HG03520 (cell line): ENCODE results near the gene POLRMT.
"Not testable (repeated sequence)": the region's sequence is repeated elsewhere in the genome, so short reads cannot be mapped to it uniquely, and the experiment has no call there.

Experiments used
- ATAC-seq: cut with Tn5 transposase; IDR thresholded peaks from one replicate; pipeline ENCODE4 v1.9.1; 2021; ENCODE audit warnings: mild to moderate bottlenecking, moderate library complexity; ENCODE audit not compliant: unreplicated experiment

POLRMT gene

DNA sequence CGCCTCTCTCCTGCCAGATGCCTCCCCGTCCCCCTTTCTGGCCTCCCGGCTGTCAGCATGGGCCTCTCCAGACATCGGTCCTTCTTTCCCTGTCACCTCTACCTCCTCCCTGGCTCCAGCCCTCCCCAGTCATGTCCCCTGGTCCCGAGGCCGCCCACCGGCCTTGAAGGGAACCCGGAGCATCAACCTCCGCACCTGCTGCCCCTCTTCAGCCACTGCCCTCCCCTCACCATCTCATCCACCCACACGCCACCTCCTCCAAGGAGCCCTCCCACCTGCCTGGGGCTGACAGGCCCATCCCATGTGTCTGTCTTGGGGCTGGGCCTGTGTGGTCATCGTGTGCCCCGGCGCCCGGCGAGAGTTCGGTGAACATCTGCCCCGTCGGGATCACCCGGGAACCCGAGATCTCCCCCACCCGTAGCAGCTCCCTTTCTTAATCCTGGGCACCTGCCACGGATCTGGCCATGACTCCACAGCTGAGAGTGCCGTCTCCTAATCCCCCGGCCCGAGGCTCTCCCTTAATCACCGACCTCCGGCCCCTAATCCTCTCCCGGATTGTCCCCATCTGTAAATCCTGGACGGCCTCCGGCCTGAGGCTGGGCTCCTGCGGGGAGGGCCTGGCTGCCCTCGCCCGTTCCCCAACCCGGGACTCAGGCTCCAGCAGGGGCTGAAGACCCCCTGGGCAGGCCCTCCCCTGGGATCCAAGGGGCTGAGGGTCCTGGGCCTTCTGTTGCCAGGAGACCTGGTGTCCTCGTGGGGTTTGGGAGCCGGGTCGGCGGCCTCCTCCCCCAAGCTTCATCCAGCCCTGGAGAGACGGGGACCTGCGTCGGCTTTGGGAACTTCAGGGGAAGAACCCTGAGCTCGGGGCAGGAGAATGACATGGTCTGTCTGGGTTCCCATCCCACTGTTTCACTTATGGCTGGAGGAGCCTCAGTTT is 37.7 kb downstream of the POLRMT start:
- no peak for ATAC-seq

GRCh38 chr19:594265-594870 is 39.0 kb downstream of the POLRMT start:
- no peak for ATAC-seq

GRCh38 chr19:593505-593904 is 39.8 kb downstream of the POLRMT start:
- ATAC-seq = no peak

GRCh38 chr19:593055-593454 is 40.3 kb downstream of the POLRMT start:
- no peak for ATAC-seq

- no peak for ATAC-seq
Measured at GRCh38 chr19:592101-592500, 41.2 kb downstream of the POLRMT start.

- ATAC-seq = no peak
Measured at GRCh38 chr19:591099-591958, 42.0 kb downstream of the POLRMT start.

DNA sequence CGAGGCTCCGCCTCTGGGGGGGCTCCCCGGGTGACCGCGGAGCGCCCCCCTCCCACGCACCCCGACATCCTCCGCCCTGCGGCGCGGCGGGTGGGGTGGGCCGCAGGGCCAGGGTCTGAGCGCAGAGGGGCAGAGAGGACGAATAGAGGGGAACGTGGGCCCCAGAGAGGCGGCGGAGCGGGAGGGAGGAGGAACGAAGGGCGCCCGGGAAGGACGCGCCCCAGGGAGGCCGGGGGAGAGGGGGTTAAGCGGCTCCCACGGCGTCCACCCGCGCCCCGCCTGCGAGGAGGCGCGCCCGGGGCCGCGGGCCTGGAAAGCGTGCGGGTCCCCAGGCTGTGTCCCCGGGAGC is 42.6 kb downstream of the POLRMT start:
- ATAC-seq = no peak

- no peak for ATAC-seq
Measured at GRCh38 chr19:590396-590745, 43.0 kb downstream of the POLRMT start.

DNA sequence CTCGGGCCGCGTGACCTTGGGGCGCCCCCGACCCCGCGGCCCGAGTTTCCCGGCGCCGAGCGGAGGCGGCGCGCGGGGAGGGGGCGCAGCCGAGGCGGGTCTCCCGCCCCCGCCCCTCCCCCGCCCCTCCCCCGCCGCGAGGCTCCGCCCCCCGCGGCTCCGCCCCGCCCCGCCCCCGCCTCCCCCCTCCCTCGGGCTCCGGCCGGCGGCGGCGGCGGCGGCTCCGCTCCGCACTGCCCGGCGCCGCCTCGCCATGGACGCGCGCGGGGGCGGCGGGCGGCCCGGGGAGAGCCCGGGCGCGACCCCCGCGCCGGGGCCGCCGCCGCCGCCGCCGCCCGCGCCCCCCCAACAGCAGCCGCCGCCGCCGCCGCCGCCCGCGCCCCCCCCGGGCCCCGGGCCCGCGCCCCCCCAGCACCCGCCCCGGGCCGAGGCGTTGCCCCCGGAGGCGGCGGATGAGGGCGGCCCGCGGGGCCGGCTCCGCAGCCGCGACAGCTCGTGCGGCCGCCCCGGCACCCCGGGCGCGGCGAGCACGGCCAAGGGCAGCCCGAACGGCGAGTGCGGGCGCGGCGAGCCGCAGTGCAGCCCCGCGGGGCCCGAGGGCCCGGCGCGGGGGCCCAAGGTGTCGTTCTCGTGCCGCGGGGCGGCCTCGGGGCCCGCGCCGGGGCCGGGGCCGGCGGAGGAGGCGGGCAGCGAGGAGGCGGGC is 43.5 kb downstream of the POLRMT start, which contains the start of gene HCN2:
TSS of gene HCN2 (plus strand) at position 189 of the 703 bp plus-strand sequence. CDS start at position 254, 65 bp downstream.
- no peak for ATAC-seq

GRCh38 chr19:588741-589692 is 44.3 kb downstream of the POLRMT start:
- ATAC-seq = no peak

- ATAC-seq = no peak
Measured at GRCh38 chr19:588093-588740, 45.1 kb downstream of the POLRMT start.

DNA sequence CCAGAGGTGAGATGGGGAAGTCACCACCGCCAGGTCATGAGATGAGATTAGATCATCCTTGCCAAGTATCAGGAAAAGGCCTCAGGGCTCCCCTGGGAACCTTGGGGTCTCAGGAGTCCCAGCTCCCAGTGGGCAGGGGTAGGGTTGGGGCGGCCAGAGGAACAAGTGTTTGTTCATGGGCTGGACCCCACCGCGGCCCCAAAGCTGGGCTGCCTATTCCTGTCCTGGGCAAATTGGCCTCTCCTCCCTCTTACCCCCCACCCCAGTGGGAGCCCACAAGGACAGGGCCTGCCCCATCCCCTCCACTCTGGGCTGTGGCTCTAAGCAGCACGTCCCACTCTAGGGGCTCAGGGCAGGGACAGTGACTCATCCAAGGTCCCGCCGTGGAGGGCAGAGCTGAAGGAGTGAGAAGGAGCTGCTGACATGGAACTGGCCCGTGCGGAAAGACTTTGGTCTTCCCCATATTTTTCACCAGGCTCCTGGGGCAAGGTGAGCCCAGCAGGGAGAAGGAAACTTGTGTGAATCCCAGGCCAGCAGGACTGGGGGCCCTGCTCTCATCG is 47.7 kb downstream of the POLRMT start:
- ATAC-seq = no peak

DNA sequence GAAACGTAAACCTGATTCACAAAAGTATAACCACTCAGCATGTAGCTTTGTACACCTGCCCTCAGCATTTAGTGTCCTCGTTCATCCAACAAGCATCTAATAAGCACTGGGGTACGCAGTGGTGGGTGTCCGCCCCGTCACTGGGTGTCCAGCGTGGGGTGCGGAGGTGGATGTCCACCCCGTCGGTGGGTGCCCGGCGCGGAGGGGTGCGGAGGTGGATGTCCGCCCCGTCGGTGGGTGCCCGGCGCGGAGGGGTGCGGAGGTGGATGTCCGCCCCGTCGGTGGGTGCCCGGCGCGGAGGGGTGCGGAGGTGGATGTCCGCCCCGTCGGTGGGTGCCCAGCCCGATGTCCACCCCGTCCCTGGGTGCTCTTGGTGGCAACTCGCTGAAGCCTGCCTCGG is 48.2 kb downstream of the POLRMT start:
- not testable (repeated sequence) for ATAC-seq

DNA sequence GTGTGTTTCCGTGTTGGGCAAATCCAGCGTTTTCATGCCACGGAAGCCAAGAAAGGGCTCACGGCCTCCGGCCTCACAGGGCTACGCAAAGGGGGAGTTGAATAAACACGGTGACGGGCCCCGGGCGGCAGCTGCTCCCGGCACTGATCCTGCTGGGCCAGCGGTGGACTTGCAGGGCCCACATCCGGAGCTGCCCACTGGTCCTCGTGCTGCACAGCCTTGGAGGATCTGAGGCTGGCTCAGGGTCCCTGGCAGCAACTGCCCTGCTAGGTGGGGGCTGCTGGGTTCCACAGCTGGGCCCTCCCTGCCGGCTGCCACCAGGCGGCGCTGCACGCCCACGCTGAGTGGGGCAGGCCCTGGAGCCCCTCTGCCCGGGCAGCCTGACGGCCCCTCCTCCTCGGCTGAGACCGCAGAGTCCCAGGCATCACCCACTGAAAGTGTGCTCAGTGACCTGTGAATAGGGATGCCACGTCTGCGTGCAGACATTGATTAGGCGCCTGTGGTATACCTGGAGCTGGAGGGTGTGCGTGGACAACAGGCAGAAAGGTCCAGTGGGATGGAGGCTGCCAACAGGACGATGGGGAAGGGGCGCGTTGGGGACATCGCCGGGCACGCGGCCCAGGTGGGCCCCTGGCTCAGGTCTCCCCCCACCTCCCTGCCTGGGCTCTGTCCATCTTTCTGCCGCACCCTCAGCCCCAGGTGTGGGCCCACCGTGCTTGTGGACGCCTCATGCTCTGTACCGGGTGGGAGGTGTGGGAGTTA is 48.9 kb downstream of the POLRMT start:
- ATAC-seq = no peak

DNA sequence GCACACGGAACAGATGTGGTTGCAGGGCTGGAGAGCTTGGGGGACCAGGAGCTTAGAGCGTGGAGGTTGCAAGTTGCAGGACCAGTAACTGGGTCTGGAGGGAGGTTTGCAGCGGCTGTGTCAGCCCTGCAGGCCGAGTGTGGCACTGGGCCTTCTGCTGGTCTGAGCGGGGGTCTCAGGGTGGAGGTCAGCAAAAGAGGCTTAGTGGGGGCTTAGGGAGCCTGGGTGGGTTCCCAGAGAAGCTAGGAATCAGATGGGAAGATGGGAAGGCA is 49.4 kb downstream of the POLRMT start:
- no peak for ATAC-seq

DNA sequence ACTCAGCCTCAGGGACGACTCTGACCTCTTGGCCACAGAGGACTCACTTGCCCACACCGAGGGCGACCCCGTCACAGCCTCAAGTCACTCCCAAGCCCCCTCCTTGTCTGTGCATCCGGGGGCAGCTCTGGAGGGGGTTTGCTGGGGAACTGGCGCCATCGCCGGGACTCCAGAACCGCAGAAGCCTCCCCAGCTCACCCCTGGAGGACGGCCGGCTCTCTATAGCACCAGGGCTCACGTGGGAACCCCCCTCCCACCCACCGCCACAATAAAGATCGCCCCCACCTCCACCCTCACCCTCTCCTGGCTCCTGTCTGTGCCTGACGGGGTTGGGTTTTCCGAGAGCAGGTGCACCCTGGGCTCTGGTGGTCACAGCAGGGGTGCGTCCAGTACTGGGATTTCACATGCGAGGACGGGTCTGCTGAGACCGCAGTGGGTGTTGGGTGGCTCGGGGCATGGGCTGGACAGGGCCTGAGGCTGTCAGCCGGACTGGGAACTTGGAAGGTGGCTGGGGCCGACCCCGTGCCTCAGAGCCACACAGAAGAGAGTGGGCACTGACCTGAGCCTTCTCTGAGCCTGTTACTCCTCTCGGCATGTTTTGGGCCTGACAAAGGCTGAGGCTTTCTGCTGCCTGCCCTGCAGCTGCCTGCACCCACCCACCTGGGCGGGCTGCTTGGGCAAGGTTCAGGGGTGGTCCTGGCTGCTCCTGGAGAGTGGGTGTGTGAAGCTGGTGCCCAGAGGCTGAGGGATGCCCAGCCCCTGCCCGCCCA is 50.0 kb downstream of the POLRMT start:
- no peak for ATAC-seq

DNA sequence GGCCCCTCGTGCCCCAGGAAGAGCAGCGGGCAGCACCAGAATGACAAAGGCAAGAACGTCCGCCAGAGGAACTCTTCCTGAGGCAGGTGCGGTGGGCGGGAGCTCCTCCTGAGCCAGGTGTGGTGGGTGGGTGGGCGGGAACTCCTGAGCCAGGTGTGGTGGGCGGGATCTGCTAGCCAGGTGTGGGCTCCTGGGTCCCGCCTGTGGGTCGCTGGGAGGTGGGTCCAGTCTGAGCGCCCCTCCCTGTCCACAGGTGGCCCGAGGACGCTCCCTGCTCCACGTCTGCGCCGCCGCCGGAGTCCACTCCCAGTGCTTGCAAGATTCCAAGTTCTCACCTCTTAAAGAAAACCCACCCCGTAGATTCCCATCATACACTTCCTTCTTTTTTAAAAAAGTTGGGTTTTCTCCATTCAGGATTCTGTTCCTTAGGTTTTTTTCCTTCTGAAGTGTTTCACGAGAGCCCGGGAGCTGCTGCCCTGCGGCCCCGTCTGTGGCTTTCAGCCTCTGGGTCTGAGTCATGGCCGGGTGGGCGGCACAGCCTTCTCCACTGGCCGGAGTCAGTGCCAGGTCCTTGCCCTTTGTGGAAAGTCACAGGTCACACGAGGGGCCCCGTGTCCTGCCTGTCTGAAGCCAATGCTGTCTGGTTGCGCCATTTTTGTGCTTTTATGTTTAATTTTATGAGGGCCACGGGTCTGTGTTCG is 50.7 kb downstream of the POLRMT start:
- no peak for ATAC-seq
